ENCODE measurements around the gene MACROD2. TPM values are rescaled to one million over a fixed set of nuclear protein-coding genes. Genes with fewer than 3 reads are reported as not detected.

The MACROD2 gene
- total RNA-seq, 1 experiment from 2014 or later = 3.1 TPM

DNA sequence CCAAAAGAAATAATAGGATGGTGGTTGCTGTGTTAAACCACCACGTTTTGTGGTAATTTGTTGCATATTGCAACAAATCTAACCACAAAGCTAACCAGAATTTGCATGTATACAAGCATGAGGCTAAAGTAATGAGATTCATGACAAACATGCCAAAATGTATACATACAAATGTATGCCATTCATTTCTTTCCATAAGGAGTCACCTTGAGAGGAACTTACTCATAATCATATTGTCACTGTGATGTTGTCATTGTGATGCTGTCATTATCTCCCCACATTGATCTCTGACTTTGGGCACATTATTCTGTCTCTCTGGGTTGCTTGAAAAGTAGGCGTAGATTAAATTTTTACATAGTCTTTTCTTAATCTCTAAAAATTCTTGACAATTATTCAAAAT is 1228.9 kb downstream of the MACROD2 start:
- H3K4me3 Mint-ChIP-seq (ENCODE audit: unreplicated experiment) = no peak overlapping the region
- CTCF ChIA-PET = interaction anchor here (0.6 kb wide), 3 partner anchors 35 to 888 kb away, joined by 3 read pairs; no protein-coding TSS in a partner anchor
- DNase-seq (ENCODE audit: unreplicated experiment) = no peak
- intact Hi-C loops (cut with micrococcal nuclease) = no loop called here
- H3K4me1 Mint-ChIP-seq (ENCODE audit: insufficient read depth, unreplicated experiment) = peaks cover 6% of the 10 kb centered on the region
- no peaks in the 10 kb centered on the region for H3K27me3 Mint-ChIP-seq (ENCODE audit: insufficient read depth, unreplicated experiment)
- no peaks in the 10 kb centered on the region for H3K36me3 Mint-ChIP-seq (ENCODE audit: insufficient read depth, unreplicated experiment)
- H3K9me3 Mint-ChIP-seq (ENCODE audit: unreplicated experiment) = peaks cover under 1% of the 10 kb centered on the region
- no peak overlapping the region for H3K27ac Mint-ChIP-seq (ENCODE audit: low read depth, unreplicated experiment)
- POLR2A ChIA-PET = interaction anchor here (0.7 kb wide), 1 partner anchor 19 kb away, joined by 4 read pairs; no protein-coding TSS in a partner anchor
- BruUV-seq (replicated peaks) = no TSS peak
- no peak for TF ChIP-seq CTCF (IDR thresholded peaks at IDR 0.05; ENCODE audit: unreplicated experiment)

DNA sequence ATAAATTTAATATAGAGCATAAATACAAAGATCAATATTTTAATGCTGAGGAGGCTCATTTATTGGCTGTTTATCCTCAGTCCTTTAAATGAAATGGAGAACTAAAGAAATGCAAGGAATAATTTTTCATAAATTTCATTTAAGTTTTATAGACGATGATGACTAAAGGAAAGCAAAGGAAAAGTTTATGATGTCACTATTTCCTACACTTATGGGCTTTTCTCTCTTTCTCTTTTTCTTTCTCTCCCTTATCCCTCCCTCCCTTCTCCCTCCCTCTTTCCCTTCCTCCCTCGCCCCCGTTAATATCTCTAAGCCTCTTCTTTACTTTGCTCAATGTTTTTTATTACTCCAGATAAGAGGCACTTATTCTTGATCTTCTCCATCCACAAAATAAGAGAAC is 1231.8 kb downstream of the MACROD2 start:
- no peak for TF ChIP-seq CTCF (IDR thresholded peaks at IDR 0.05; ENCODE audit: unreplicated experiment)
- Mint-ChIP-seq H3K27me3 (ENCODE audit: insufficient read depth, unreplicated experiment) (no peaks in the 10 kb centered on the region), H3K27ac (ENCODE audit: low read depth, unreplicated experiment) (no peak overlapping the region), H3K36me3 (ENCODE audit: insufficient read depth, unreplicated experiment) (no peaks in the 10 kb centered on the region), H3K4me1 (ENCODE audit: insufficient read depth, unreplicated experiment) (no peaks in the 10 kb centered on the region), H3K9me3 (ENCODE audit: unreplicated experiment) (peaks cover 9% of the 10 kb centered on the region), H3K4me3 (ENCODE audit: unreplicated experiment) (no peak overlapping the region)
- no TSS peak for BruUV-seq (replicated peaks)
- DNase-seq (ENCODE audit: unreplicated experiment) = no peak
- intact Hi-C loops (cut with micrococcal nuclease) = no loop called here
- ChIA-PET CTCF (interaction anchor here (0.6 kb wide), 1 partner anchor 610 kb away, joined by 3 read pairs; no protein-coding TSS in a partner anchor), POLR2A (no interaction called here)

- H3K9me3 Mint-ChIP-seq (ENCODE audit: unreplicated experiment) = peaks cover 9% of the 10 kb centered on the region
- H3K27ac Mint-ChIP-seq (ENCODE audit: low read depth, unreplicated experiment) = no peak overlapping the region
- no peak for TF ChIP-seq CTCF (IDR thresholded peaks at IDR 0.05; ENCODE audit: unreplicated experiment)
- POLR2A ChIA-PET = no interaction called here
- CTCF ChIA-PET = no interaction called here
- intact Hi-C loops (cut with micrococcal nuclease) = no loop called here
- no peak for DNase-seq (ENCODE audit: unreplicated experiment)
- BruUV-seq (replicated peaks) = no TSS peak
- H3K4me1 Mint-ChIP-seq (ENCODE audit: insufficient read depth, unreplicated experiment) = no peaks in the 10 kb centered on the region
- H3K4me3 Mint-ChIP-seq (ENCODE audit: unreplicated experiment) = no peak overlapping the region
- H3K27me3 Mint-ChIP-seq (ENCODE audit: insufficient read depth, unreplicated experiment) = no peaks in the 10 kb centered on the region
- H3K36me3 Mint-ChIP-seq (ENCODE audit: insufficient read depth, unreplicated experiment) = no peaks in the 10 kb centered on the region
These were observed 1236.9 kb downstream of the MACROD2 start for GRCh38 chr20:15232243-15232642.

- ChIA-PET POLR2A (no interaction called here), CTCF (interaction anchor here (0.7 to 3.3 kb wide), 3 partner anchors 172 to 899 kb away, joined by 3 to 14 read pairs (median 4); partner anchors contain the start of gene FLRT3)
- no peaks in the 10 kb centered on the region for H3K27me3 Mint-ChIP-seq (ENCODE audit: insufficient read depth, unreplicated experiment)
- no peaks in the 10 kb centered on the region for H3K4me1 Mint-ChIP-seq (ENCODE audit: insufficient read depth, unreplicated experiment)
- no peak for DNase-seq (ENCODE audit: unreplicated experiment)
- no peak for TF ChIP-seq CTCF (IDR thresholded peaks at IDR 0.05; ENCODE audit: unreplicated experiment)
- H3K9me3 Mint-ChIP-seq (ENCODE audit: unreplicated experiment) = no peaks in the 10 kb centered on the region
- H3K4me3 Mint-ChIP-seq (ENCODE audit: unreplicated experiment) = no peak overlapping the region
- no peaks in the 10 kb centered on the region for H3K36me3 Mint-ChIP-seq (ENCODE audit: insufficient read depth, unreplicated experiment)
- no peak overlapping the region for H3K27ac Mint-ChIP-seq (ENCODE audit: low read depth, unreplicated experiment)
- BruUV-seq (replicated peaks) = no TSS peak
- intact Hi-C loops (cut with micrococcal nuclease) = loop anchor here (1.0 to 5.0 kb wide), 3 partner anchors 273 to 898 kb away; partner anchors contain the start of gene FLRT3
These were observed 1240.3 kb downstream of the MACROD2 start for GRCh38 chr20:15235471-15236198.

All from MCF 10A (cell line).